Measurements from ENCODE around the gene TERT. TPM values are rescaled to one million over a fixed set of nuclear protein-coding genes. Genes with fewer than 3 reads are reported as not detected.
"Not testable (repeated sequence)": the region's sequence is repeated elsewhere in the genome, so short reads cannot be mapped to it uniquely, and the experiment has no call there.

The TERT gene
- 2.4 and 14.8 TPM in 2 replicates for total RNA-seq (ENCODE audit: low replicate concordance)

- H4K20me1 ChIP-seq (ENCODE audit: low read depth): peaks cover 6% of the 10 kb centered on the region
- peaks cover 10% of the 10 kb centered on the region for H3F3A ChIP-seq (ENCODE audit: low read depth)
- H3K27ac ChIP-seq: no peak within 1 kb of the TSS
- H3K27ac Mint-ChIP-seq: no peak within 1 kb of the TSS
- no peaks in the 10 kb centered on the region for H3K36me3 Mint-ChIP-seq
- no peaks in the 10 kb centered on the region for H3K36me3 ChIP-seq
- no peaks in the 10 kb centered on the region for H3K9me3 ChIP-seq (ENCODE audit: low read depth)
- TF ChIP-seq EZH2 (IDR thresholded peaks at IDR 0.05) (no peak), CTCF (IDR thresholded peaks at IDR 0.05) (peak; percentile 10), EZH2phosphoT487 (IDR thresholded peaks at IDR 0.05) (peak; percentile 18)
- peak; percentile 78 for DNase-seq (ENCODE audit: low spot score)
- H3K4me2 ChIP-seq: peak within 1 kb of the TSS; percentile 85
- peaks cover 3% of the 10 kb centered on the region for H3K4me1 Mint-ChIP-seq
- H3K79me2 ChIP-seq (ENCODE audit: low read depth): no peaks in the 10 kb centered on the region
- peak within 1 kb of the TSS; percentile 73 for H3K4me3 Mint-ChIP-seq
- no peaks in the 10 kb centered on the region for H3K9me3 Mint-ChIP-seq
- peak within 1 kb of the TSS; percentile 66 for H3K4me3 ChIP-seq
- H2AFZ ChIP-seq (replicated peaks): peak within 1 kb of the TSS; percentile 91
- peaks cover 43% of the 10 kb centered on the region for H3K27me3 ChIP-seq
- peaks cover 10% of the 10 kb centered on the region for H3K4me1 ChIP-seq
- no peak within 1 kb of the TSS for H3K9ac ChIP-seq
- peaks cover 13% of the 10 kb centered on the region for H3K27me3 Mint-ChIP-seq (ENCODE audit: insufficient read depth, low read depth)
These were observed at the start of gene TERT for GRCh38 chr5:1294835-1295649. Gene TERT (minus strand): TSS chr5:1295068. CDS start chr5:1294989, 79 bp downstream.

GRCh38 chr5:1343931-1344901 lies 49.3 kb upstream of the TERT start:
- peak overlapping the region; percentile 96 for H3K4me3 Mint-ChIP-seq
- no peaks in the 10 kb centered on the region for H3K27me3 ChIP-seq
- H3K4me3 ChIP-seq: peak overlapping the region; percentile 92
- peaks cover 18% of the 10 kb centered on the region for H3K4me1 Mint-ChIP-seq
- peak overlapping the region; percentile 94 for H3K27ac Mint-ChIP-seq
- peak overlapping the region; percentile 80 for H3K9ac ChIP-seq
- DNase-seq (ENCODE audit: low spot score): peak; percentile 39
- no peaks in the 10 kb centered on the region for H3K9me3 ChIP-seq (ENCODE audit: low read depth)
- no peaks in the 10 kb centered on the region for H3K27me3 Mint-ChIP-seq (ENCODE audit: insufficient read depth, low read depth)
- TF ChIP-seq EZH2 (IDR thresholded peaks at IDR 0.05) (no peak), EZH2phosphoT487 (IDR thresholded peaks at IDR 0.05) (no peak), CTCF (IDR thresholded peaks at IDR 0.05) (no peak)
- H3K36me3 ChIP-seq: no peaks in the 10 kb centered on the region
- H3K4me2 ChIP-seq: peak overlapping the region; percentile 95
- H2AFZ ChIP-seq (replicated peaks): no peak overlapping the region
- H4K20me1 ChIP-seq (ENCODE audit: low read depth): peaks cover 7% of the 10 kb centered on the region
- peaks cover 5% of the 10 kb centered on the region for H3K36me3 Mint-ChIP-seq
- H3K4me1 ChIP-seq: peaks cover 10% of the 10 kb centered on the region
- peaks cover 32% of the 10 kb centered on the region for H3K79me2 ChIP-seq (ENCODE audit: low read depth)
- H3K9me3 Mint-ChIP-seq: no peaks in the 10 kb centered on the region
- H3K27ac ChIP-seq: no peak overlapping the region
- no peaks in the 10 kb centered on the region for H3F3A ChIP-seq (ENCODE audit: low read depth)

GRCh38 chr5:1343315-1343751 lies 48.5 kb upstream of the TERT start:
- Histone ChIP-seq H3K9ac (no peak overlapping the region), H3K4me2 (peak overlapping the region; percentile 95), H3K4me1 (peaks cover 10% of the 10 kb centered on the region), H3K27ac (no peak overlapping the region), H3K9me3 (ENCODE audit: low read depth) (no peaks in the 10 kb centered on the region), H3K36me3 (no peaks in the 10 kb centered on the region), H2AFZ (replicated peaks) (no peak overlapping the region), H3K27me3 (no peaks in the 10 kb centered on the region), H3K4me3 (peak overlapping the region; percentile 92), H3K79me2 (ENCODE audit: low read depth) (peaks cover 32% of the 10 kb centered on the region), H4K20me1 (ENCODE audit: low read depth) (peaks cover 7% of the 10 kb centered on the region), H3F3A (ENCODE audit: low read depth) (no peaks in the 10 kb centered on the region)
- no peak for DNase-seq (ENCODE audit: low spot score)
- Mint-ChIP-seq H3K9me3 (no peaks in the 10 kb centered on the region), H3K27me3 (ENCODE audit: insufficient read depth, low read depth) (no peaks in the 10 kb centered on the region), H3K36me3 (peaks cover 5% of the 10 kb centered on the region), H3K27ac (no peak overlapping the region), H3K4me1 (peaks cover 18% of the 10 kb centered on the region), H3K4me3 (peak overlapping the region; percentile 96)
- TF ChIP-seq EZH2phosphoT487 (IDR thresholded peaks at IDR 0.05) (no peak), CTCF (IDR thresholded peaks at IDR 0.05) (no peak), EZH2 (IDR thresholded peaks at IDR 0.05) (no peak)

- not testable (repeated sequence) for H3K4me2 ChIP-seq; H3K27ac ChIP-seq; H3K27me3 ChIP-seq; H3K36me3 ChIP-seq; H3K27ac Mint-ChIP-seq; H3F3A ChIP-seq (ENCODE audit: low read depth); H3K27me3 Mint-ChIP-seq (ENCODE audit: insufficient read depth, low read depth); H3K9ac ChIP-seq; H3K36me3 Mint-ChIP-seq; H3K9me3 Mint-ChIP-seq; H3K4me1 ChIP-seq; H4K20me1 ChIP-seq (ENCODE audit: low read depth); H2AFZ ChIP-seq (replicated peaks); H3K9me3 ChIP-seq (ENCODE audit: low read depth); H3K4me3 ChIP-seq; DNase-seq (ENCODE audit: low spot score)
- H3K79me2 ChIP-seq (ENCODE audit: low read depth): peaks cover 32% of the 10 kb centered on the region
- Mint-ChIP-seq H3K4me3 (peak overlapping the region; percentile 96), H3K4me1 (peaks cover 18% of the 10 kb centered on the region)
These were observed 47.8 kb upstream of the TERT start for GRCh38 chr5:1342711-1343110.
